ENCODE measurements around the gene SNX13. TPM values are rescaled to one million over a fixed set of nuclear protein-coding genes. Genes with fewer than 3 reads are reported as not detected.

The SNX13 gene
- total and polyA plus RNA-seq, 2 of the 4 experiments (the other 2 are of a cell fraction), result 9.0 to 24.9 TPM

- Histone ChIP-seq H2BK20ac (ENCODE audit: low read depth, low read length) (no peak overlapping the region), H3K79me1 (ENCODE audit: low read depth in 1 of 2, low read length in 2 of 2) (no peaks in the 10 kb centered on the region), H3K27me3 (ENCODE audit: control insufficient read depth, insufficient read depth, low read length) (peaks cover 2% of the 10 kb centered on the region; the same call in 1 of the 2 replicates), H3K4me3 (ENCODE audit: insufficient read depth, low read depth, low read length) (no peak overlapping the region), H3K9me3 (ENCODE audit: control insufficient read depth, insufficient read depth, low read length) (no peaks in the 10 kb centered on the region), H3K4ac (ENCODE audit: low read depth, low read length) (no peak overlapping the region), H3K18ac (ENCODE audit: low read depth, low read length) (no peak overlapping the region), H3K14ac (replicated peaks; ENCODE audit: low read depth, low read length) (no peak overlapping the region), H3K36me3 (ENCODE audit: control insufficient read depth, insufficient read depth, low read length) (no peaks in the 10 kb centered on the region), H2BK15ac (ENCODE audit: low read depth, low read length) (no peak overlapping the region), H4K91ac (ENCODE audit: insufficient read depth, low read depth, low read length) (no peak overlapping the region), H3K23ac (ENCODE audit: low read depth, low read length) (no peak overlapping the region), H2AK5ac (ENCODE audit: low read depth, low read length) (no peak overlapping the region), H3K56ac (ENCODE audit: extremely low read depth, insufficient read depth, low read length) (no peak overlapping the region), H4K20me1 (ENCODE audit: insufficient read depth, low read length) (no peaks in the 10 kb centered on the region), H3K27ac (ENCODE audit: insufficient read depth, low read length) (no peak overlapping the region), H3K9me1 (ENCODE audit: insufficient read depth, low read length) (no peaks in the 10 kb centered on the region), H3K4me1 (ENCODE audit: control insufficient read depth, insufficient read depth, low read length) (no peaks in the 10 kb centered on the region), H4K8ac (ENCODE audit: low read depth in 2 of 2, low read length in 2 of 2) (no peak overlapping the region), H2BK5ac (ENCODE audit: low read depth, low read length, poor library complexity, severe bottlenecking) (no peak overlapping the region), H2AK9ac (replicated peaks; ENCODE audit: low read depth, low read length, poor library complexity) (no peak overlapping the region), H4K5ac (ENCODE audit: low read depth, low read length) (no peak overlapping the region), H2AFZ (replicated peaks; ENCODE audit: low read length, poor library complexity) (no peak overlapping the region), H3K9ac (ENCODE audit: low read depth, low read length) (no peak overlapping the region), H3K4me2 (ENCODE audit: low read depth, low read length) (no peak overlapping the region), H2BK120ac (ENCODE audit: low read depth, low read length) (no peak overlapping the region)
- in situ Hi-C loops (cut with MboI; ENCODE audit: low sequenced_read_pairs), result no loop called here
- CTCF ChIA-PET, result no interaction called here
- TF ChIP-seq POLR2A (IDR thresholded peaks at IDR 0.05; ENCODE audit: low read depth, low read length) (no peak), MAZ (IDR thresholded peaks at IDR 0.05; ENCODE audit: borderline replicate concordance, low read depth, low read length) (no peak), FOS (IDR thresholded peaks at IDR 0.05; ENCODE audit: low read depth, low read length) (no peak), NFE2L2 (IDR thresholded peaks at IDR 0.05; ENCODE audit: low read depth, low read length) (no peak), MAFK (IDR thresholded peaks at IDR 0.05; ENCODE audit: low read depth, low read length) (no peak), CHD1 (IDR thresholded peaks at IDR 0.05; ENCODE audit: low read depth, low read length) (no peak), MXI1 (IDR thresholded peaks at IDR 0.05; ENCODE audit: borderline replicate concordance, low read depth, low read length) (no peak), RCOR1 (IDR thresholded peaks at IDR 0.05; ENCODE audit: insufficient replicate concordance, low read length) (no peak), RFX5 (IDR thresholded peaks at IDR 0.05; ENCODE audit: low read depth, low read length) (no peak), USF2 (IDR thresholded peaks at IDR 0.05; ENCODE audit: low read depth, low read length) (no peak), SMC3 (IDR thresholded peaks at IDR 0.05; ENCODE audit: low read depth, low read length) (no peak), RAD21 (IDR thresholded peaks at IDR 0.05; ENCODE audit: low read length) (no peak), CEBPB (IDR thresholded peaks at IDR 0.05; ENCODE audit: low read depth, low read length) (no peak), BHLHE40 (IDR thresholded peaks at IDR 0.05; ENCODE audit: low read depth, low read length) (no peak)
- TF ChIP-seq, protein P1, sequence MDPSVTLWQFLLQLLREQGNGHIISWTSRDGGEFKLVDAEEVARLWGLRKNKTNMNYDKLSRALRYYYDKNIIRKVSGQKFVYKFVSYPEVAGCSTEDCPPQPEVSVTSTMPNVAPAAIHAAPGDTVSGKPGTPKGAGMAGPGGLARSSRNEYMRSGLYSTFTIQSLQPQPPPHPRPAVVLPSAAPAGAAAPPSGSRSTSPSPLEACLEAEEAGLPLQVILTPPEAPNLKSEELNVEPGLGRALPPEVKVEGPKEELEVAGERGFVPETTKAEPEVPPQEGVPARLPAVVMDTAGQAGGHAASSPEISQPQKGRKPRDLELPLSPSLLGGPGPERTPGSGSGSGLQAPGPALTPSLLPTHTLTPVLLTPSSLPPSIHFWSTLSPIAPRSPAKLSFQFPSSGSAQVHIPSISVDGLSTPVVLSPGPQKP (IDR thresholded peaks at IDR 0.05; ENCODE audit: borderline replicate concordance, low read depth, low read length), result no peak
- TF ChIP-seq, protein P2, sequence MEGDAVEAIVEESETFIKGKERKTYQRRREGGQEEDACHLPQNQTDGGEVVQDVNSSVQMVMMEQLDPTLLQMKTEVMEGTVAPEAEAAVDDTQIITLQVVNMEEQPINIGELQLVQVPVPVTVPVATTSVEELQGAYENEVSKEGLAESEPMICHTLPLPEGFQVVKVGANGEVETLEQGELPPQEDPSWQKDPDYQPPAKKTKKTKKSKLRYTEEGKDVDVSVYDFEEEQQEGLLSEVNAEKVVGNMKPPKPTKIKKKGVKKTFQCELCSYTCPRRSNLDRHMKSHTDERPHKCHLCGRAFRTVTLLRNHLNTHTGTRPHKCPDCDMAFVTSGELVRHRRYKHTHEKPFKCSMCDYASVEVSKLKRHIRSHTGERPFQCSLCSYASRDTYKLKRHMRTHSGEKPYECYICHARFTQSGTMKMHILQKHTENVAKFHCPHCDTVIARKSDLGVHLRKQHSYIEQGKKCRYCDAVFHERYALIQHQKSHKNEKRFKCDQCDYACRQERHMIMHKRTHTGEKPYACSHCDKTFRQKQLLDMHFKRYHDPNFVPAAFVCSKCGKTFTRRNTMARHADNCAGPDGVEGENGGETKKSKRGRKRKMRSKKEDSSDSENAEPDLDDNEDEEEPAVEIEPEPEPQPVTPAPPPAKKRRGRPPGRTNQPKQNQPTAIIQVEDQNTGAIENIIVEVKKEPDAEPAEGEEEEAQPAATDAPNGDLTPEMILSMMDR (conservative IDR thresholded peaks at IDR 0.05; ENCODE audit: low read depth, low read length), result no peak
- DNase-seq (no peak), ATAC-seq (ENCODE audit: low read depth) (no peak)
- no CpG with 5 or more reads among the region's 2 CpGs for WGBS, 2 experiments (ENCODE audit: extremely low coverage in 2 of 2, insufficient read length in 1 of 2)
- POLR2A ChIA-PET (ENCODE audit: unreplicated experiment), result no interaction called here
- intact Hi-C loops (cut with micrococcal nuclease), result no loop called here
- dilution Hi-C loops (cut with HindIII; ENCODE audit: low sequenced_read_pairs, unreplicated experiment), result no loop called here
- BruUV-seq (replicated peaks), result no TSS peak
These were observed 194.2 kb downstream of the SNX13 start for GRCh38 chr7:17746020-17746530.
